HG03064 (cell line): ENCODE results near the gene CASZ1.

Source experiments
- ATAC-seq: cut with Tn5 transposase; IDR thresholded peaks from one replicate; pipeline ENCODE4 v1.9.1; 2021; ENCODE audit warnings: low read depth; ENCODE audit not compliant: unreplicated experiment

The CASZ1 gene

DNA sequence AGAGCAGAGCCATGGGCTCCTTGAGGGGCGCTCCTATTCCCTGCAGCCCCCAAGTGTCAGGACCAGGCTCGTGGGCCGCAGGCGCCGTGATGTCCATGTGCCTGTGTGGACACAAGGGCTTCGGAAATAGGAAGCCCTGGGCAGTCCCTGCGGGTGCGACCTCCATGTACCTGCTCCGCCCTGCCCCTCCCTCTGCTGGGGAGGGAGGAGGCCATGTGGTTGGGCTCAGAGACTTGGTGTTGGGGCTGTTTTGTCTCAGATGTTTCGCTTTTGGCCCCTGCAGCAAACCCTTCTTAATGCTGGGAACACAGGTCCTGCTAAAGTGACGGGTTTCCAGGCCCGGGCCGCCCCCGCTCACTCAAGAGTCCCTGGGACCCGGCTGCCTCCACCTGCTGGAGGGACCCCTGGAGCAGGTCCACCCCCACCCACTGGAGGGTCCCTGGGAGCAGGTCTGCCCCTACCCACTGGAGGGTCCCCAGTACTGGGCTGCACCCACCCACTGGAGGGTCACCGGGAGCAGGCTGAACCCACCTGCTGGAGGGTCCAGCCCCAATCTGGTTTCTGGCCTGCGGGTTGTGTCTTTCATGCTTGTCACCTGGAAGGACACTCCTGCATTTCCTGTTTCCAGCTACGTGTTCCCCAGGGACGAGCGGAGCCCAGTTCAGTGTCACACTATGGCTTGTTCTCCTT lies 165.2 kb downstream of the CASZ1 start:
- no peak for ATAC-seq

- ATAC-seq, result no peak
These were observed 165.8 kb downstream of the CASZ1 start for GRCh38 chr1:10630661-10631120.

GRCh38 chr1:10629816-10630571 lies 166.5 kb downstream of the CASZ1 start:
- no peak for ATAC-seq

DNA sequence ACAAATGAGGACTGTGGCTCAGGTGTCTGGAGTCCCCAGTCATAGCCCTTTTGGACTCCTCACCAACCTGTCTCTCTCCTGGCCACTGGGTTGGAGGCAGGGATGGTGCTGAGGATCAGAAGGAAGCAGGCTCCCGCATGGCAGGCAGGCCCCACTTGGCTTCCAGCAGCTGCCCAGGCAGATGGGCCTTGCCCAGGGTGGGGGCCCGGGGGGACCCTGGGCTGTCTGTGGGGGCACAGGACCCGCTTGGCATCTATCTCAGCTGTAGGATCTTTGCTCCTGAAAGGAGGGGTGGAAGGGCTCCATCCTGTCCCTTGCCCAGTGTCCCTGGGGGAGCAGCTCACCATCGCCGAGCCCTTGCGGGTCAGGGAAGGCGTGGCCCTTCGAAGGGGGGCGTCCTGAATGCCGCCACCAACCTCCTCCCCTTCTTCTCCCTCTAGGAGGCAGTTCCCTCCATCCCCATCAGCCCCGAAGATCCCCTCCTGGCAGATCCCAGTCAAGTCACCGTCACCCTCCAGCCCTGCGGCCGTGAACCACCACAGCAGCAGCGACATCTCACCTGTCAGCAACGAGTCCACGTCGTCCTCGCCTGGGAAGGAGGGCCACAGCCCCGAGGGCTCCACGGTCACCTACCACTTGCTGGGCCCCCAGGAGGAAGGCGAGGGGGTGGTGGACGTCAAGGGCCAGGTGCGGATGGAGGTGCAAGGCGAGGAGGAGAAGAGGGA lies 167.2 kb downstream of the CASZ1 start:
- ATAC-seq, result no peak

DNA sequence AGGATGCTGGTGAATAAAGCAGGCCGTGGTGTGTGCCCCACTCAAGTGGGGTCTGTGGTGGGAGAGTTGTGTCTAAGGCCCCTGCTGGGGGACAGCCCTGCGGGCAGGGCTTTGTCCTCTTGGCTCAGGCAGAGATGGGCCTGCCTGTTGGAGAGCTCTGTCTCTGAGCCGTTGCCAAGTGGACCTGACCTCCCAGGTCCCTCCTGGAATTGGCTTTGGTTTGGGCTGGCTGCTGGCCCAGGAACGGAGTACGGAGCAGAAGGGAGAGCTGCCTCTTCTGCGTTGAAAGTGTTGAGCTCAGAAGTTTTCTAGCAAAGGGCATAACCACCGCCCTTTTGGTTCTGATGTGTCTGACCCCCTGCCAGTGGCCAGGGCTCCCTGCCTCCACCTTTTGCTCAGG lies 167.8 kb downstream of the CASZ1 start:
- ATAC-seq, result no peak

- no peak for ATAC-seq
These were observed 169.5 kb downstream of the CASZ1 start for GRCh38 chr1:10626791-10627410.

DNA sequence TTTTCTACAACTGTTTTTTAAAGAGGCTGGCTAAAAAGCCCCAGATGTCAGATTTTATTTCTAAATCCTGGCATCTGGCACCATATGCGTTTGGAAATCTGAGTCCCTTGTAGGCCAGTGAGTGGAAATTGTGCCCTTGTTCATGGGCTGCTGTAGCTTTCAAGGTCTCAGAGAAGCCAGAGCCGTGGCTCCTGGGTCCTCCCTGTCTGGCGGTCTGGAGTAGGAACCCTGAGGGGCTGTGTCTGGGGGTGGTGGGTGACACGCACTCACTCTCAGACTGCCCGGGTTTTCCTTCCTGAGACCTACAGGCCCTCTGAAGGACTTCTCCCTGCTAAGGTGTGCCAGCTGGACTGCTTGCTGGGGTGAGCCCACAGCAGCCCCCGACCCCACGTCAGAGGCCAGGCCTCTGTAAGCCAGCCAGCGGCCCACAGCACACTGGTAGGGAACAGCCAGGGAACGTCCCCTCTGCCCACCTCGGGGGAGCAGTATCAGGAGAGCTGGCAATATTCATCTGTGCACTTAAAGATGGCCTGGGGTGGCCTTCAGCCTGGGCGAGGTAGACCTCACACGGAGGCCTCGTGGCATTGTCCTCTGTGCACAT lies 170.2 kb downstream of the CASZ1 start:
- no peak for ATAC-seq

- ATAC-seq, result no peak
These were observed 170.9 kb downstream of the CASZ1 start for GRCh38 chr1:10625554-10625953.

DNA sequence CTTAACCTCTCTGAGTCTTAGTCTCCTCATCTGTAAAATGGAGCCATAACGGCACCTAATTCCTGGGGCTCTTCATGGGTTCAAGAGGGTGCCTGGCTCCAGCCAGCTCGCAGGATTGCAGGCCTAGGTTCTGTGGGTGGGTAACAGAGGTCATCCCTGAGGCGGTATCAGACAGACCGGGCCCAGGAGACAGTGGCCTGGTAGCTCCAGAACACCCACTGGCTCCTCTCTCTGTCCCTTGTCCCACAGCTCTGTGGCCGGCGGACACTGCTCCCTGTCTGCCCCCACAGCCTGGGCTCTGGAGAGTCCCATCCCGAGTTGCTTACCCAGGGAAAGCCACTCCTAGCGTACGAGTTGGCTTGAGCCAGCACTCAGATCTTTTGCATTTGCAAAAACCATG lies 171.4 kb downstream of the CASZ1 start:
- no peak for ATAC-seq

- ATAC-seq, result no peak
These were observed 172.0 kb downstream of the CASZ1 start for GRCh38 chr1:10624256-10625050.

DNA sequence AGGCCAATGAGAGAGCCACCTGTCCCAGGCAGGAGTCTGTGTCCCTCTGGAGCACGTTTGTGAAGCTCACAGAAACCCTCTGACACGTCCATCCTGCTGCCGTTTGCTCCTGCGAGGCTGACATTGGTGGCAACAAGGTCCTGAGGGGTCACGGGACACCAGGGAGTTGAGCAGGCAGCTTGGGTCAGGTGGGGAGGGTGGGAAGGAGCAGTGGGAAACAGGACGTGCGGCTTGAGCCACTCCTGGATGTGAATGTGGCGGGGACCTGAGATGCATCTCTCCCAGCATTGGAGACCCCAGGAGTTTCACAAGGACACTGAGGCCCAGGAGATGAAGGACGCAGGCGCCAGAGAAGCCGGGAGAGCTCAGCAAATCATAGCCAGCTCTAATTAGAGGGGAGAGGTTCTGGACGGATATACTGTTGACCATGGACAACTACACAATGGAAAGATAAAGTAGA lies 172.7 kb downstream of the CASZ1 start:
- no peak for ATAC-seq

- no peak for ATAC-seq
These were observed 173.3 kb downstream of the CASZ1 start for GRCh38 chr1:10622910-10623685.

- ATAC-seq, result no peak
These were observed 174.5 kb downstream of the CASZ1 start for GRCh38 chr1:10621906-10622305.

GRCh38 chr1:10620776-10621175 lies 175.7 kb downstream of the CASZ1 start:
- no peak for ATAC-seq

- ATAC-seq, result no peak
These were observed 178.2 kb downstream of the CASZ1 start for GRCh38 chr1:10617931-10618885.

- ATAC-seq, result no peak
These were observed 179.1 kb downstream of the CASZ1 start for GRCh38 chr1:10617318-10617717.

- ATAC-seq, result no peak
These were observed 179.8 kb downstream of the CASZ1 start for GRCh38 chr1:10616696-10617095.
